RWPE2 (cell line): ENCODE data around the gene RBMXL2.

Experiments used
- ATAC-seq: fragments of 200-7000 bp; cut with Tn5 transposase; 3 replicates; pipeline ENCODE4 v1.9.1; 2021; ENCODE audit warnings: low read depth
- DNase-seq: peaks from one replicate; pipeline ENCODE4 v3.0.0-alpha.2; 2020; ENCODE audit warnings: low spot score
- H3K27ac ChIP-seq: fragments of 450-650 bp; 2 replicates; pipeline ENCODE4 v1.5.1; 2017; ENCODE audit warnings: mild to moderate bottlenecking; ENCODE audit not compliant: poor library complexity, severe bottlenecking
- H3K27me3 ChIP-seq: fragments of 250-450 bp; sonication (Bioruptor Pico); 2 replicates; pipeline ENCODE4 v1.5.1; 2021; ENCODE audit warnings: mild to moderate bottlenecking, moderate library complexity; ENCODE audit not compliant: insufficient read depth, poor library complexity, severe bottlenecking
- H3K36me3 ChIP-seq: fragments of 250-450 bp; sonication (Bioruptor Pico); 2 replicates; pipeline ENCODE4 v1.5.1; 2020; ENCODE audit warnings: low read depth, mild to moderate bottlenecking, moderate library complexity
- H3K4me1 ChIP-seq: fragments of 250-450 bp; sonication (Bioruptor Pico); 2 replicates; pipeline ENCODE4 v1.5.1; 2021; ENCODE audit warnings: mild to moderate bottlenecking, moderate library complexity; ENCODE audit not compliant: insufficient read depth, poor library complexity, severe bottlenecking
- H3K4me3 ChIP-seq: fragments of 250-450 bp; sonication (Bioruptor Pico); 2 replicates; pipeline ENCODE4 v1.5.1; 2021; ENCODE audit warnings: mild to moderate bottlenecking, moderate library complexity; ENCODE audit not compliant: severe bottlenecking
- H3K9me3 ChIP-seq: fragments of 250-450 bp; sonication (Bioruptor Pico); 2 replicates; pipeline ENCODE4 v1.5.1; 2021; ENCODE audit warnings: mild to moderate bottlenecking, moderate library complexity; ENCODE audit not compliant: severe bottlenecking
- TF ChIP-seq, protein P1 (sequence below): fragments of 450-650 bp; IDR thresholded peaks from one replicate; pipeline ENCODE4 v1.5.1; 2017; ENCODE audit warnings: mild to moderate bottlenecking, moderate library complexity; ENCODE audit not compliant: poor library complexity, severe bottlenecking

Gene RBMXL2

DNA sequence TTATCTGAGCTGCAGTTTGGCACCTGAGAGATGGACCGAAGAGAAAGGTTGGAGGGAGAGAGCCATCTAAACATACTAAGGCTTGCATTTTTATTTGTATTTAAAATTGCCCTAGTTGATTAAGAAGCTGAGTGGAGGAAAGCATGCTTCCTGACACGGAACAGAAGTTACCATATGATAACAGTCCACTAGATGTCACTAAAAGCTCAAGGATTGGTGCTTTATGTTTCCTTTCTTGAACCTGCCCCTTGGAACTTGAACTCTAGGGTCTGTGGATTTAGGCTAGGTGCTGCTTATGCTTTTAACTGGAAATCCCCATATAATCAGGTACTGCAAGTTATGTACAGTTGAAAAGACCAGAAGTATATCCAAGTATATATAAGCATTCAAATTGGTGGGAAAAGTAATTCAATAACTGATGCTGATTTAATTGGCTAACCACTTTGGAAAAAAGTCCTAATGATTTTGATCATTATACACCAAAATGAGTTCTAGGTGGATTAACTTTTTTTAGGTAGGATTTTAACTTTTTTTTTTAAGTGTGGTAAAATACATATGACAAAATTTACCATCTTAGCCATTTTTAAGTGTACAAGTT is 9.5 kb downstream of the RBMXL2 start:
- peaks cover 14% of the 10 kb centered on the region for H3K27me3 ChIP-seq
- no peak overlapping the region for H3K27ac ChIP-seq
- H3K9me3 ChIP-seq = no peaks in the 10 kb centered on the region
- ATAC-seq (peak; percentile 64; the same call in 2 of the 3 replicates), DNase-seq (no peak)
- no peaks in the 10 kb centered on the region for H3K4me1 ChIP-seq
- H3K36me3 ChIP-seq = no peaks in the 10 kb centered on the region
- H3K4me3 ChIP-seq = no peak overlapping the region
- TF ChIP-seq, protein P1, sequence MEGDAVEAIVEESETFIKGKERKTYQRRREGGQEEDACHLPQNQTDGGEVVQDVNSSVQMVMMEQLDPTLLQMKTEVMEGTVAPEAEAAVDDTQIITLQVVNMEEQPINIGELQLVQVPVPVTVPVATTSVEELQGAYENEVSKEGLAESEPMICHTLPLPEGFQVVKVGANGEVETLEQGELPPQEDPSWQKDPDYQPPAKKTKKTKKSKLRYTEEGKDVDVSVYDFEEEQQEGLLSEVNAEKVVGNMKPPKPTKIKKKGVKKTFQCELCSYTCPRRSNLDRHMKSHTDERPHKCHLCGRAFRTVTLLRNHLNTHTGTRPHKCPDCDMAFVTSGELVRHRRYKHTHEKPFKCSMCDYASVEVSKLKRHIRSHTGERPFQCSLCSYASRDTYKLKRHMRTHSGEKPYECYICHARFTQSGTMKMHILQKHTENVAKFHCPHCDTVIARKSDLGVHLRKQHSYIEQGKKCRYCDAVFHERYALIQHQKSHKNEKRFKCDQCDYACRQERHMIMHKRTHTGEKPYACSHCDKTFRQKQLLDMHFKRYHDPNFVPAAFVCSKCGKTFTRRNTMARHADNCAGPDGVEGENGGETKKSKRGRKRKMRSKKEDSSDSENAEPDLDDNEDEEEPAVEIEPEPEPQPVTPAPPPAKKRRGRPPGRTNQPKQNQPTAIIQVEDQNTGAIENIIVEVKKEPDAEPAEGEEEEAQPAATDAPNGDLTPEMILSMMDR = peak; percentile 74

GRCh38 chr11:7115780-7116179 is 27.0 kb downstream of the RBMXL2 start:
- ATAC-seq = no peak
- Histone ChIP-seq H3K27me3 (no peaks in the 10 kb centered on the region), H3K36me3 (no peaks in the 10 kb centered on the region), H3K27ac (no peak overlapping the region), H3K9me3 (no peaks in the 10 kb centered on the region), H3K4me1 (no peaks in the 10 kb centered on the region), H3K4me3 (no peak overlapping the region)
- TF ChIP-seq, protein P1 = no peak
- DNase-seq = no peak

- H3K9me3 ChIP-seq = no peaks in the 10 kb centered on the region
Observed at GRCh38 chr11:7116370-7116769, 27.6 kb downstream of the RBMXL2 start.

DNA sequence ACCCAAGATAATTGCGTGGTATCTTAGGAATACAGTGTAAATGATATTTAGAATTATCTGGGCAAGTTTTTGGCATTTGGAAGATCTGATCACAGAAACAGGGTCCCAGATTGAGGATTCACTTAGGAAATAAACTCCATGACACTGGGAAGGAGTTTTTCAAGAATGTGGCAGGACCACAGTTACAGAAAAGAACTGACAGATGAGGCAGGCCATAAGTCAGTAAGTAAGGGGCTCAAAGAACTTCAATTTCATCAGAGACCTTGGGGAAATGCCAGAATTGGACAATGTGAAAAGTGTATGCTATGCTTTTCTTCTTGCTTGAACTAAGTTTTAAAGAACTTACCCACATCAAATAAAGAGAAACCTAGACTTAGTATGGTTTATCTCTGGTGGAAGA is 49.3 kb downstream of the RBMXL2 start:
- no peaks in the 10 kb centered on the region for H3K9me3 ChIP-seq
- H3K36me3 ChIP-seq = no peaks in the 10 kb centered on the region
- H3K4me1 ChIP-seq = no peaks in the 10 kb centered on the region
- no peaks in the 10 kb centered on the region for H3K27me3 ChIP-seq
- no peak overlapping the region for H3K27ac ChIP-seq
- H3K4me3 ChIP-seq = no peak overlapping the region
- DNase-seq = no peak
- ATAC-seq = no peak
- TF ChIP-seq, protein P1 = no peak

More at GRCh38 chr11:7116370-7116769, 27.6 kb downstream of the RBMXL2 start:
- ATAC-seq (no peak), DNase-seq (no peak)
- H3K27ac ChIP-seq = no peak overlapping the region
- TF ChIP-seq, protein P1 = no peak
- H3K36me3 ChIP-seq = no peaks in the 10 kb centered on the region
- peaks cover 2% of the 10 kb centered on the region for H3K27me3 ChIP-seq
- H3K4me1 ChIP-seq = no peaks in the 10 kb centered on the region
- H3K4me3 ChIP-seq = no peak overlapping the region
